Stomach (tissue), 4 donors: ENCODE data around the gene ILK.

Experiments used
- POLR2A ChIP-seq, 4 donors: fragments of 450-650 bp; IDR thresholded peaks; one replicate each; pipeline ENCODE4 v1.6.1; 2016; ENCODE audit warnings: antibody characterized with exemption in 4 of 4, control low read depth in 2 of 4, mild to moderate bottlenecking in 1 of 4, moderate library complexity in 1 of 4
- POLR2AphosphoS5 ChIP-seq, 3 donors: sonication (generic); formaldehyde crosslinking; IDR thresholded peaks; one replicate each; pipeline ENCODE4 v1.6.1; 2016; ENCODE audit warnings: antibody characterized with exemption in 3 of 3
- TF ChIP-seq, protein P1 (sequence below), 7 experiments: fragments of 450-650 bp in 4 of 7; fragments of 200-600 bp in 3 of 7; sonication (generic) in 3 of 7; IDR thresholded peaks; one replicate each; pipeline ENCODE4 v1.5.1; 2016 to 2019; ENCODE audit warnings: antibody characterized with exemption in 7 of 7, control low read depth in 2 of 7, mild to moderate bottlenecking in 1 of 7

DNA sequence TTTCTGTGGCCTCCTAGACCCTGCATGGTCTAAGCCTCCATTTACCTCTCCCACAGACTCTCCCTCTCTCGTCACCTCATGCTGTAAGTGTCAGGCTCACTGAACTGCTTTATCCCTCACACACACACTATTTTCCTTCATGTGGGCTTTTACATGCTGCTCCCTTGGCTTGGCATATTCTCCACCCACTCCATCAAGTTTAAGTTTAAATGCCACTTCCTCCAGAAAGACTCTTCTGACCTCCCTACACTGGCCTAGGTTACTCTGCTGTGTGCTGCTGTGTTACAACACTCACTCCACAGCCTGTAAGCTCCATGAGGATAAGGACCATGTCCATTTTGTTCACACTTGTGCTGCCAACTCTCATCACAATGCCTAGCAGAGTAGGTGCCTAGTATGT lies 49.5 kb downstream of the ILK start:
- TF ChIP-seq POLR2A (IDR thresholded peaks at IDR 0.05) (no peak), POLR2AphosphoS5 (IDR thresholded peaks at IDR 0.05) (no peak)
- TF ChIP-seq, protein P1, sequence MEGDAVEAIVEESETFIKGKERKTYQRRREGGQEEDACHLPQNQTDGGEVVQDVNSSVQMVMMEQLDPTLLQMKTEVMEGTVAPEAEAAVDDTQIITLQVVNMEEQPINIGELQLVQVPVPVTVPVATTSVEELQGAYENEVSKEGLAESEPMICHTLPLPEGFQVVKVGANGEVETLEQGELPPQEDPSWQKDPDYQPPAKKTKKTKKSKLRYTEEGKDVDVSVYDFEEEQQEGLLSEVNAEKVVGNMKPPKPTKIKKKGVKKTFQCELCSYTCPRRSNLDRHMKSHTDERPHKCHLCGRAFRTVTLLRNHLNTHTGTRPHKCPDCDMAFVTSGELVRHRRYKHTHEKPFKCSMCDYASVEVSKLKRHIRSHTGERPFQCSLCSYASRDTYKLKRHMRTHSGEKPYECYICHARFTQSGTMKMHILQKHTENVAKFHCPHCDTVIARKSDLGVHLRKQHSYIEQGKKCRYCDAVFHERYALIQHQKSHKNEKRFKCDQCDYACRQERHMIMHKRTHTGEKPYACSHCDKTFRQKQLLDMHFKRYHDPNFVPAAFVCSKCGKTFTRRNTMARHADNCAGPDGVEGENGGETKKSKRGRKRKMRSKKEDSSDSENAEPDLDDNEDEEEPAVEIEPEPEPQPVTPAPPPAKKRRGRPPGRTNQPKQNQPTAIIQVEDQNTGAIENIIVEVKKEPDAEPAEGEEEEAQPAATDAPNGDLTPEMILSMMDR (IDR thresholded peaks at IDR 0.05), result no peak
